Thoracic aorta (tissue), 2 donors: ENCODE data around the gene NRM. TPM values are rescaled to one million over a fixed set of nuclear protein-coding genes. Genes with fewer than 3 reads are reported as not detected.
"Not testable (repeated sequence)": the region's sequence is repeated elsewhere in the genome, so short reads cannot be mapped to it uniquely, and the experiment has no call there.

Source experiments
- ATAC-seq: fragments of 150-250 bp; one replicate; pipeline ENCODE4 v1.8.0; 2017; ENCODE audit warnings: low read depth; ENCODE audit not compliant: insufficient number of reproducible peaks, low FRiP score
- DNase-seq: peaks from one replicate; pipeline ENCODE4 v3.0.0-alpha.2; 2020; ENCODE audit warnings: low spot score
- H3K27ac ChIP-seq, 2 donors: fragments of 200-600 bp; sonication (generic); 1 replicate in 1 of 2; 2 replicates in 1 of 2; pipeline ENCODE4 v1.5.1; 2016; ENCODE audit warnings: mild to moderate bottlenecking in 2 of 2, moderate library complexity in 2 of 2
- H3K27me3 ChIP-seq: fragments of 200-600 bp; sonication (generic); replicated peaks from 2 replicates; pipeline ENCODE4 v1.6.0; 2016; ENCODE audit warnings: mild to moderate bottlenecking; ENCODE audit not compliant: insufficient read depth
- H3K36me3 ChIP-seq: fragments of 200-600 bp; sonication (generic); one replicate; pipeline ENCODE4 v1.5.1; 2016
- H3K4me1 ChIP-seq, 2 donors: fragments of 200-600 bp; sonication (generic); 1 replicate in 1 of 2; 2 replicates in 1 of 2; pipeline versions ENCODE4 v1.5.1 to v1.6.0; 2016; ENCODE audit warnings: low read depth in 2 of 2, mild to moderate bottlenecking in 1 of 2; ENCODE audit not compliant: control insufficient read depth in 1 of 2
- H3K4me3 ChIP-seq: fragments of 200-600 bp; sonication (generic); 2 replicates; pipeline ENCODE4 v1.5.1; 2016; ENCODE audit warnings: mild to moderate bottlenecking
- H3K9me3 ChIP-seq: fragments of 200-600 bp; sonication (generic); 2 replicates; pipeline ENCODE4 v1.5.1; 2016
- CTCF ChIP-seq: fragments of 200-600 bp; sonication (generic); IDR thresholded peaks from one replicate; pipeline ENCODE4 v1.5.1; 2019; ENCODE audit warnings: antibody characterized with exemption
- total RNA-seq, 2 donors: library from RNA; depleted of rRNA; stranded (reverse); fragments of >200 nt; gene quantifications; one replicate each; pipeline versions ENCODE4 v1.1.0 to v1.2.3, GENCODE V29; 2016

NRM gene
- total RNA-seq, 2 donors from 2014 or later: 2.3 to 17.1 TPM

GRCh38 chr6:30676660-30677285, 14.0 kb downstream of the NRM start:
- Histone ChIP-seq H3K4me1 (peaks cover 29 to 49% of the 10 kb centered on the region in 2 donors), H3K27ac (no peak overlapping the region), H3K4me3 (no peak overlapping the region), H3K9me3 (no peaks in the 10 kb centered on the region), H3K27me3 (no peaks in the 10 kb centered on the region), H3K36me3 (peaks cover 41% of the 10 kb centered on the region)
- ATAC-seq (no peak), DNase-seq (no peak)
- no peak for TF ChIP-seq CTCF

GRCh38 chr6:30672445-30673253, 18.1 kb downstream of the NRM start, which contains the start of gene DHX16:
DHX16 (minus strand) TSS chr6:30673006; CDS start chr6:30672841, 165 bp downstream.
- peak; percentile 91 for DNase-seq
- H3K4me3 ChIP-seq: peak within 1 kb of the TSS; percentile 84

GRCh38 chr6:30670760-30671527, 19.8 kb downstream of the NRM start:
- peaks cover 9 to 22% of the 10 kb centered on the region in 2 donors for H3K4me1 ChIP-seq
- no peak for TF ChIP-seq CTCF
- no peak for ATAC-seq
- H3K4me3 ChIP-seq: no peak overlapping the region
- no peak for DNase-seq
- peaks cover 20% of the 10 kb centered on the region for H3K36me3 ChIP-seq
- H3K27me3 ChIP-seq: no peaks in the 10 kb centered on the region
- no peaks in the 10 kb centered on the region for H3K9me3 ChIP-seq
- no peak overlapping the region for H3K27ac ChIP-seq

More at GRCh38 chr6:30672445-30673253, 18.1 kb downstream of the NRM start, which contains the start of gene DHX16:
- no peaks in the 10 kb centered on the region for H3K27me3 ChIP-seq
- no peaks in the 10 kb centered on the region for H3K9me3 ChIP-seq
- peak within 1 kb of the TSS; percentile 61 to 69 for H3K27ac ChIP-seq
- H3K36me3 ChIP-seq: peaks cover 31% of the 10 kb centered on the region
- ATAC-seq: peak; percentile 62
- peak; percentile 81 for TF ChIP-seq CTCF
- H3K4me1 ChIP-seq: peaks cover 9 to 22% of the 10 kb centered on the region in 2 donors

- not testable (repeated sequence) for ATAC-seq, H3K4me3 ChIP-seq, H3K9me3 ChIP-seq, H3K27me3 ChIP-seq, H3K4me1 ChIP-seq, DNase-seq, H3K27ac ChIP-seq
- H3K36me3 ChIP-seq: peaks cover 61% of the 10 kb centered on the region
Measured at GRCh38 chr6:30666300-30666699, 24.5 kb downstream of the NRM start.

GRCh38 chr6:30664994-30665767, 25.6 kb downstream of the NRM start:
- Histone ChIP-seq H3K36me3 (peaks cover 61% of the 10 kb centered on the region), H3K4me1 (no peaks in the 10 kb centered on the region), H3K27ac (no peak overlapping the region), H3K9me3 (no peaks in the 10 kb centered on the region), H3K4me3 (no peak overlapping the region), H3K27me3 (no peaks in the 10 kb centered on the region)
- no peak for TF ChIP-seq CTCF
- ATAC-seq (no peak), DNase-seq (no peak)

GRCh38 chr6:30657922-30658321, 32.9 kb downstream of the NRM start:
- not testable (repeated sequence) for ATAC-seq, H3K9me3 ChIP-seq, H3K27ac ChIP-seq, H3K4me1 ChIP-seq, H3K27me3 ChIP-seq, H3K4me3 ChIP-seq, DNase-seq
- peaks cover 78% of the 10 kb centered on the region for H3K36me3 ChIP-seq
